ENCODE data around the gene GSTA5. TPM values are rescaled to one million over a fixed set of nuclear protein-coding genes. Genes with fewer than 3 reads are reported as not detected.
"Not testable (repeated sequence)": the region's sequence is repeated elsewhere in the genome, so short reads cannot be mapped to it uniquely, and the experiment has no call there.

GSTA5 gene
- polyA plus RNA-seq, 1 donor: not detected

- no peak for DNase-seq
These were observed 52.7 kb downstream of the GSTA5 start for GRCh38 chr6:52787917-52788316.

GRCh38 chr6:52786249-52786956 is 54.2 kb downstream of the GSTA5 start:
- DNase-seq: no peak

- not testable (repeated sequence) for DNase-seq
These were observed 57.8 kb downstream of the GSTA5 start for GRCh38 chr6:52782696-52783274.

- not testable (repeated sequence) for DNase-seq
These were observed 58.4 kb downstream of the GSTA5 start for GRCh38 chr6:52782209-52782608.

Other genes with a start within 250 kb of the GSTA5 start
- 13.4 TPM for gene TMEM14A, start 169.7 kb downstream of the GSTA5 start, polyA plus RNA-seq (ENCODE audit: insufficient read length)
- gene GSTA2, start 77.3 kb downstream of the GSTA5 start, polyA plus RNA-seq (ENCODE audit: insufficient read length): not detected
- not detected for gene GSTA1, start 37.0 kb downstream of the GSTA5 start, polyA plus RNA-seq (ENCODE audit: insufficient read length)
- gene GSTA3, start 68.9 kb upstream of the GSTA5 start, polyA plus RNA-seq (ENCODE audit: insufficient read length): not detected
- gene GSTA4, start 154.5 kb upstream of the GSTA5 start, polyA plus RNA-seq (ENCODE audit: insufficient read length): 45.2 TPM
- 11.3 TPM for gene CILK1, start 221.0 kb upstream of the GSTA5 start, polyA plus RNA-seq (ENCODE audit: insufficient read length)
- gene FBXO9, start 224.6 kb upstream of the GSTA5 start, polyA plus RNA-seq (ENCODE audit: insufficient read length): 88.5 TPM